Thyroid gland (tissue), 4 donors: ENCODE data around the gene DCP1B.
A peak's percentile ranks its signal among the peaks of the same experiment; 100 is the strongest.

Experiments used
- CTCF ChIP-seq, 6 experiments: fragments of 200-600 bp in 3 of 6; fragments of 450-650 bp in 3 of 6; sonication (generic) in 3 of 6; IDR thresholded peaks; one replicate each; pipeline ENCODE4 v1.5.1; 2016 to 2019; ENCODE audit warnings: antibody characterized with exemption in 6 of 6, mild to moderate bottlenecking in 2 of 6, inconsistent platforms in 1 of 6, moderate library complexity in 1 of 6
- POLR2A ChIP-seq, 2 donors: fragments of 450-650 bp; IDR thresholded peaks; one replicate each; pipeline ENCODE4 v1.6.1; 2017; ENCODE audit warnings: antibody characterized with exemption in 2 of 2, mild to moderate bottlenecking in 2 of 2, moderate library complexity in 1 of 2

GRCh38 chr12:1972856-1973317, 31.4 kb downstream of the DCP1B start:
- TF ChIP-seq CTCF (IDR thresholded peaks at IDR 0.05), result no peak
- peak in 1 of 2 donors; percentile 49 for TF ChIP-seq POLR2A (IDR thresholded peaks at IDR 0.05)
